ENCODE data around the gene RHOD. TPM values are rescaled to one million over a fixed set of nuclear protein-coding genes. Genes with fewer than 3 reads are reported as not detected.

The RHOD gene
- total RNA-seq, 1 experiment from 2014 or later = 190 TPM

DNA sequence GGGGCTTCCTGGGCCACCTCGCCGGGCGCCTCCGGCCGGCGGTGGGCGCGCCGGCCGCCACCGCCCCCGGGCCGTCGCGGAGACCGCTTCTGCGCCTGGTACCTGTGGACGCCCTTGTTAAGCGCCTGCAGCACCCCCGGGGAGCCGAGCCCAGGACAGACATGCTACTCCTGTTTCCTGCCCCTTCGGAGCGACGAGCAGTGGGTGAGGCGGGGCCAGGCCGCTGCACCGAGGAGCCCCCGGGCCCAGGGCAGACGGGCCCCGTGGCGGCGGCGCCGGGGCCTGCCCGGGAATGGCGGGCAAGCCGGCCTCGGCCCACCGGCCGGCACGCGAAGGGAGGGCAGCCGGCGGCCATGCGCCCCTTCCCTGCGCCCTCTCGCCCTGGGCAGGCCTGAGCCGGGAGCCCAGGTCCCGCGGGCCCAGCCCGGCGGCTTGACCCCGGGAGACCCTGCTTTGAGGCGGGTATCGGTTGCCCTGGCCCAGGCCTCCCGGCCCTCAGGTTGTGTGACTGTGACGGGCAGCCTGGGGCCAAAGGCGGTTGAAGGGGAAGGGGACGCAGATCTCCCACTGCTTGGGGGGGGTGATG is 61.6 kb downstream of the RHOD start:
- DNase-seq (ENCODE audit: unreplicated experiment) = no peak
- TF ChIP-seq, protein P1, sequence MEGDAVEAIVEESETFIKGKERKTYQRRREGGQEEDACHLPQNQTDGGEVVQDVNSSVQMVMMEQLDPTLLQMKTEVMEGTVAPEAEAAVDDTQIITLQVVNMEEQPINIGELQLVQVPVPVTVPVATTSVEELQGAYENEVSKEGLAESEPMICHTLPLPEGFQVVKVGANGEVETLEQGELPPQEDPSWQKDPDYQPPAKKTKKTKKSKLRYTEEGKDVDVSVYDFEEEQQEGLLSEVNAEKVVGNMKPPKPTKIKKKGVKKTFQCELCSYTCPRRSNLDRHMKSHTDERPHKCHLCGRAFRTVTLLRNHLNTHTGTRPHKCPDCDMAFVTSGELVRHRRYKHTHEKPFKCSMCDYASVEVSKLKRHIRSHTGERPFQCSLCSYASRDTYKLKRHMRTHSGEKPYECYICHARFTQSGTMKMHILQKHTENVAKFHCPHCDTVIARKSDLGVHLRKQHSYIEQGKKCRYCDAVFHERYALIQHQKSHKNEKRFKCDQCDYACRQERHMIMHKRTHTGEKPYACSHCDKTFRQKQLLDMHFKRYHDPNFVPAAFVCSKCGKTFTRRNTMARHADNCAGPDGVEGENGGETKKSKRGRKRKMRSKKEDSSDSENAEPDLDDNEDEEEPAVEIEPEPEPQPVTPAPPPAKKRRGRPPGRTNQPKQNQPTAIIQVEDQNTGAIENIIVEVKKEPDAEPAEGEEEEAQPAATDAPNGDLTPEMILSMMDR (IDR thresholded peaks at IDR 0.05; ENCODE audit: unreplicated experiment) = no peak
- intact Hi-C loops (cut with micrococcal nuclease) = loop anchor here (2.0 kb wide), 1 partner anchor 123 kb away; no protein-coding TSS in a partner anchor
- Mint-ChIP-seq H3K27me3 (ENCODE audit: insufficient read depth, unreplicated experiment) (no peaks in the 10 kb centered on the region), H3K4me1 (ENCODE audit: insufficient read depth, unreplicated experiment) (peaks cover 17% of the 10 kb centered on the region), H3K27ac (ENCODE audit: low read depth, unreplicated experiment) (peak overlapping the region; percentile 88), H3K9me3 (ENCODE audit: unreplicated experiment) (no peaks in the 10 kb centered on the region), H3K36me3 (ENCODE audit: insufficient read depth, unreplicated experiment) (peaks cover 16% of the 10 kb centered on the region), H3K4me3 (ENCODE audit: unreplicated experiment) (peak overlapping the region; percentile 93)
- ChIA-PET POLR2A (interaction anchor here (0.6 to 4.5 kb wide), 4 partner anchors 56 to 122 kb away, joined by 3 to 52 read pairs (median 5); partner anchors contain the start of gene RHOD), CTCF (interaction anchor here (0.6 to 1.0 kb wide), 4 partner anchors 22 to 1339 kb away, joined by 3 to 6 read pairs (median 3); no protein-coding TSS in a partner anchor)
- no TSS peak for BruUV-seq (replicated peaks)

DNA sequence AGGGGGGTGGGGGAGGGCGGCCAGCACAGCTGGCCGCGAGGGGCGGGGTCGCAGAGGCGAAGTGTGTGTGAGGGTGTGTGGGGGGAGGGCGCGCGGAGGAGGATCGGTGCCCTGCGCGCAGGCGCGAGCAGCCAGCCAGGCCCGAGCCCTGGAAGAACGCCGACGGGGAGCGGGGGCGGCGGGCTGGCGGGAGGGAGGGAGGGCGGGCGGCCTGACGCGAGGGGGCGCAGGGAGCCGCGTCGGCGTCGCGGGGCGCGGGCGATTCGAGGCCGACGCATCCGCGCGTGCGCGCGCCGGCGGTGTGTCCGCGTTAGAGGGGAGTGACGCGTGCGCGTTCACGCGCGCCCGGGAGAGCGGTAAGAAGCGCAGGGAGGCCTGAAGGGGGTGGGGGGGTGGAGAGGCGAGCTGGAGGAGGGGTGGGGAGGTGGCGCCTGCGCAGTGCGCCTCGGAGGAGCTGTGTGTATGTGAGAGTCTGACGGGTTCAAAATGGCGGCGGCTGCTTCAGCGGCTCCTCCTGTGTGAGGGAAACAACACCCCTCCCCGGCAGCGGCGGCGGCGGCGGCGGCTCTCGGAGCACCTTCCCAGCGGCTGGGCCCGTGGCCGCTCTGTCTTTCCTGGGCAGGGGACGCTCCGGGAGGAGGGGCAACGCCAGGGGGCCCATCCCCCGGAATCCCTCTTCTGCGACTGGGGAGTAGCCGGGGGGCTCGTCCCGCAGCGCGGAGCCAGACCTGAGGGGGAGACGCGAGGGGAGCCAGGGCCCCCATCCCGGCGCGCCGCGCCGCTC is 62.3 kb downstream of the RHOD start, which contains the start of gene KDM2A:
KDM2A (plus strand) TSS at position 463 of the 784 bp plus-strand sequence. CDS start 2,054 bp downstream, outside the sequence.
- Mint-ChIP-seq H3K27ac (ENCODE audit: low read depth, unreplicated experiment) (peak within 1 kb of the TSS; percentile 88), H3K27me3 (ENCODE audit: insufficient read depth, unreplicated experiment) (no peaks in the 10 kb centered on the region), H3K9me3 (ENCODE audit: unreplicated experiment) (no peaks in the 10 kb centered on the region), H3K4me1 (ENCODE audit: insufficient read depth, unreplicated experiment) (peaks cover 17% of the 10 kb centered on the region), H3K36me3 (ENCODE audit: insufficient read depth, unreplicated experiment) (peaks cover 24% of the 10 kb centered on the region), H3K4me3 (ENCODE audit: unreplicated experiment) (peak within 1 kb of the TSS; percentile 93)
- CTCF ChIA-PET = interaction anchor here (0.6 to 1.0 kb wide), 4 partner anchors 23 to 1338 kb away, joined by 3 to 6 read pairs (median 3); no protein-coding TSS in a partner anchor
- no TSS peak for BruUV-seq (replicated peaks)
- TF ChIP-seq, protein P1 (IDR thresholded peaks at IDR 0.05; ENCODE audit: unreplicated experiment) = peak; percentile 8
- intact Hi-C loops (cut with micrococcal nuclease) = loop anchor here (2.0 kb wide), 1 partner anchor 122 kb away; no protein-coding TSS in a partner anchor
- POLR2A ChIA-PET = interaction anchor here (0.6 to 4.5 kb wide), 10 partner anchors 9 to 273 kb away, joined by 3 to 52 read pairs (median 4); partner anchors contain the start of genes RAD9A and RHOD
- DNase-seq (ENCODE audit: unreplicated experiment) = peak; percentile 97

- ChIA-PET POLR2A (interaction anchor here (0.6 to 4.5 kb wide), 9 partner anchors 8 to 559 kb away, joined by 3 to 52 read pairs (median 5); partner anchors contain the start of genes RAD9A and RHOD), CTCF (interaction anchor here (0.7 to 1.0 kb wide), 3 partner anchors 49 to 143 kb away, joined by 3 to 6 read pairs (median 5); no protein-coding TSS in a partner anchor)
- Mint-ChIP-seq H3K27me3 (ENCODE audit: insufficient read depth, unreplicated experiment) (no peaks in the 10 kb centered on the region), H3K36me3 (ENCODE audit: insufficient read depth, unreplicated experiment) (peaks cover 32% of the 10 kb centered on the region), H3K9me3 (ENCODE audit: unreplicated experiment) (no peaks in the 10 kb centered on the region), H3K27ac (ENCODE audit: low read depth, unreplicated experiment) (peak overlapping the region; percentile 88), H3K4me3 (ENCODE audit: unreplicated experiment) (peak overlapping the region; percentile 93), H3K4me1 (ENCODE audit: insufficient read depth, unreplicated experiment) (peaks cover 12% of the 10 kb centered on the region)
- TF ChIP-seq, protein P1 (IDR thresholded peaks at IDR 0.05; ENCODE audit: unreplicated experiment) = no peak
- intact Hi-C loops (cut with micrococcal nuclease) = loop anchor here (2.0 kb wide), 3 partner anchors 49 to 121 kb away; partner anchors contain the start of gene RHOD
- DNase-seq (ENCODE audit: unreplicated experiment) = peak; percentile 38
- BruUV-seq (replicated peaks) = TSS peak; percentile 37
These were observed 63.1 kb downstream of the RHOD start for GRCh38 chr11:67119585-67120391.
